Pons (tissue), 1 donor: ENCODE data around the gene PEX11G.
A peak's percentile ranks its signal among the peaks of the same experiment; 100 is the strongest.
"Not testable (repeated sequence)": the region's sequence is repeated elsewhere in the genome, so short reads cannot be mapped to it uniquely, and the experiment has no call there.

Source experiments
- DNase-seq: peaks from one replicate; pipeline ENCODE4 v3.0.0-alpha.2; 2016; ENCODE audit warnings: low spot score

PEX11G gene

DNA sequence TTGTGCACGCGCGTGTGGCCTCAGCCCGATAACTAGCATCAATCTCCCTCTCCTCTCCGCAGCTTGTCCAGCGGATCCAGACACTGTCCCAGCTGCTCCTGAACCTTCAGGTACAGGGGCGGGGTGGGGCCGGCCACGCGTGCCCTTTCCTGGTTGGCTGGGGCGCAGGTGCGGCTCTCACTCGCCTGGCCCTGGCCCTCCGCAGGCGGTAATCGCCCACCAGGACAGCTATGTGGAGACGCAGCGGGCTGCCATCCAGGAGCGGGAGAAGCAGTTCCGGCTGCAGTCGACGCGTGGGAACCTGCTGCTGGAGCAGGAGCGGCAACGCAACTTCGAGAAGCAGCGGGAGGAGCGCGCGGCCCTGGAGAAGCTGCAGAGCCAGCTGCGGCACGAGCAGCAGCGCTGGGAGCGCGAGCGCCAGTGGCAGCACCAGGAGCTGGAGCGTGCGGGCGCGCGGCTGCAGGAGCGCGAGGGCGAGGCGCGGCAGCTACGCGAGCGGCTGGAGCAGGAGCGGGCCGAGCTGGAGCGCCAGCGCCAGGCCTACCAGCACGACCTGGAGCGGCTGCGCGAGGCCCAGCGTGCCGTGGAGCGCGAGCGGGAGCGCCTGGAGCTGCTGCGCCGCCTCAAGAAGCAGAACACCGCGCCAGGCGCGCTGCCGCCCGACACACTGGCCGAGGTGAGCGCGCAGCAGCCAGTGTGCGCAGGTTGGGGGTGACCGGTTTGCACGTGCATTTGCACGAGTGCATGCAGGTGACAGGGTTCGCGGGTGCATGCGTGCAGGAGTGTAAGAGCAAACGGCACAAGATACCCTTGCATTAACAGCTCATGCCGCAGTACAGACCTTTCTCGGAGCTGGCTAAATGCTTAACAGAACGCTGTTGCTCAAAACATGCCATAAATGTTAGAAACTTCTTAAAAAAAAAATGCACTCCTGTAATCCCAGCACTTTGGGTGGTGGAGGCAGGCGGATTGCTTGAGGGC is 21.5 kb downstream of the PEX11G start:
- DNase-seq, result no peak

DNA sequence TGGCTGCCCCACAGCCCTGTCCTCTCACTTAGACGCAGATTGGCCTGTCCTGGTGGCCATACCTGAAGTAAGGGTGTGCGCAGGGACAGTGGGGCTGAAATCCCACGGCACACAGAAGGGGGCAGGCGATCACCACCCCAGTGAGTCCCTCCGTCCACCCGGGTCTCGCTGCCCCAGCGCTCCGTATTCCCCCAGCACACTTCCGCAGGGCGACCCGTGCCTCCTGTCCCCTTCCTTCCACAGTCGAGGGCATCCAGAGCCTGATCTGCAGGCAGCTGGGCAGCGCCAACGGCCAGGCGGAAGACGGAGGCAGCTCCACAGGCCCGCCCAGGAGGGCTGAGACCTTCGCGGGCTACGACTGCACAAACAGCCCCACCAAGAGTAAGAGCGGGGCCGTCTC is 25.3 kb downstream of the PEX11G start:
- DNase-seq, result no peak

DNA sequence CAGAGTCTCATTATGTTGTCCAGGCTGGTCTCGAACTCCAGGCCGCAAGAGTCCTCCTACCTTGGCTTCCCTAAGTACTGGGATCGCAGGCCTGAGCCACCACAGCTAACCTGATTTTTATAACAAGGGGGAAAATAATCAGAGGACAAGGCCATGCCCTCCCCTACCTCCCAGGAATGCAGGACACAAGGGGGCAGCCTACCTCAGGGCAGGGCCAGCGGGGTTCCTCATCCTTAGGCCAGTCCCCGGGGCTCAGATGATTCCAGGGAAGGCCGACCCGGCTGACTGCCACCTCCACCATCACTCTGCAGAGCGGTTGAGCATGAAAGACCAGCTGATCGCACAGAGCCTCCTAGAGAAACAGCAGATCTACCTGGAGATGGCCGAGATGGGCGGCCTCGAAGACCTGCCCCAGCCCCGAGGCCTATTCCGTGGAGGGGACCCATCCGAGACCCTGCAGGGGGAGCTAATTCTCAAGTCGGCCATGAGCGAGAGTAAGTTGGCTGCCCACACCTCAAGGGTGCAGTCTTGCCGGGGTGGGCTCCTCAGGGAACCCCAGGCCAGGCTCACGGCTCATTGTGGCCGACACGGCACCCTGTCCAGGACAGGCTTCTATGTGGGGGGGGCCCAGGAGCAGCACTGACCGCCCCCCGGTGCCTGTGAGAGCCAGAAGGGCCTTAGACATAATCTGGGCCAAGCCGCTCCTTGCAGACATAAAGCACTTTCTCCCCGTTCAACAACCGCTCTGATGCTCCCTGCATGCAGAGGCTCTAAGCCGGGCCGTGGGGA is 26.8 kb downstream of the PEX11G start:
- DNase-seq, result no peak

DNA sequence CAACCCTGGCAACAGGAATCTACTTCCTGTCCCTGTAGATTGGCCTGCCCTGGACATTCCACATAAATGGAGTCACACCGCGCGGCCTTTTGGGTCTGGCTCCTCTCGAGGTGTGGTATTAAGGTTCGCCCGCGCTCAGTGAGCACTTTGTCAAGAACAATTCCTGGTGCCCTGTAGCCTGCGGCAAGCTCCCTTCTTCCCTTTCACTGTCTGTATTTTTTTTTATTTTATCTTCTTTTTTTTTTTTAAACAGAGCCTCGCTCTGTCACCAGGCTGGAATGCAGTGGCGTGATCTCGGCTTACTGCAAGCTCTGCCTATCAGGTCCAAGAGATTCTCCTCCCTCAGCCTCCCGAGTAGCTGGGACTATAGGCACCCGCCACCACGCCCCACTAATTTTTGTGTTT is 28.3 kb downstream of the PEX11G start:
- DNase-seq, result no peak

DNA sequence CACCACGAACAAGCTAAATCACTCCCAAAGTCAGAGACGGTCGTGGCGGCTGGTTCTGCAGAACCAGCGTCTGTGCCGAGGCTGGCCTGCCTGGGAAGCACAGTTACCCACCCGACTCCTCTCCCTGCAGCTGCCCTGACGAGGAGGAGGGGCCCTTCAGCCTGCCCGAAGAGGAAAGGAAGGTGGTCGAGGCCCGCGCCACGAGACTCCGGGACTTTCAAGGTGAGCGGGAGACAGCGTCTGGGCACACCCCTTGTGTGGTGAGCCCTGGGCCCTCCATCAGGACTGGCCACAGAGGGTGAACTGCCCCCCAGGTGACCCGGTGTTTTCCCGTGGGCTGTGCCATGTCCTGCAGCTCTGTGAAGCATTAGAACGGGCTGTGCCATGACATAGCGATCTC is 29.1 kb downstream of the PEX11G start:
- DNase-seq, result no peak

DNA sequence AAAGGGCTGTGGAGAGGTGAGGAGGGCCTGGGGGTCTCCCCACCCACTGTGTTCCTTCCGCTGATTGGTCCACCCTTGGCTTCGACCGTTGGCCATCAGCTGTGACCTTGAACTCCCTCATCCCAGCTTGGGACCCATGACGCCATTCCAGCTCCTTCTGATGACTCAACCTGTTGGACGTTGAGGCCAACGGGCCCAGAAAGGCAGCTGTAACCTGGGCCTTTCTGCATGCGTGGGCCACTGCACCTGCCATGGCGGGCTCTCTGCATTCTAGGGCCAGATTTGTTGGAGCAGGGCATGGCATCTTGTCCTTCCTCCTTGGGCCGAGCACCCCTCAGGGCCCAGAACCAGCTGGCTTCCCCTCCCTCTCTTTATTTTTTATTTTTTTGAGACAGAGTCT is 30.2 kb downstream of the PEX11G start:
- DNase-seq, result no peak

DNA sequence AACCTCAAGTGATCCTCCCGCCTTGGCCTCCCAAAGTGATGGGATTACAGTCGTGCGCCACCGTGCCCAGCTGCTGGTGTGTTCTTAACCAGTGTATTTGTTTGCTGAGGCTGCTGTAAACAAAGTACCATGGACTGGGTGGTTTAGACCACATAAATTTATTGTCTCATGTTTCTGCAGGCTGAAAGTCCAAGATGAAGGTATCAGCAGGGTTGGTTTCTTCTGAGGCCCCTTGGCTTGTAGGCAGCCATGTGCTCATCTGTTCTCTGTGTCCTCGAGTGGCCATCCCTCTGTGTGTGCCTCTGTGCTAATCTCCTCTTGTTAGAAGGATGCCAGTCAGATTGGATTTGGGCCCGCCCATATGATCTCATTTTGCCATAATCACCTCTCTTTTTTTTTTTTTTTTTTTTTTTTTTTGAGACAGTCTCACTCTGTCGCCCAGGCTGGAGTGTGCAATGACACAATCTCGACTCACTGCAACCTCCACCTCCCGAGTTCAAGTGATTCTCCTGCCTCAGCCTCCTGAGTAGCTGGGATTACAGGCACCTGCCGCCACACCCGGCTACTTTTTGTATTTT is 31.8 kb downstream of the PEX11G start:
- DNase-seq, result no peak

DNA sequence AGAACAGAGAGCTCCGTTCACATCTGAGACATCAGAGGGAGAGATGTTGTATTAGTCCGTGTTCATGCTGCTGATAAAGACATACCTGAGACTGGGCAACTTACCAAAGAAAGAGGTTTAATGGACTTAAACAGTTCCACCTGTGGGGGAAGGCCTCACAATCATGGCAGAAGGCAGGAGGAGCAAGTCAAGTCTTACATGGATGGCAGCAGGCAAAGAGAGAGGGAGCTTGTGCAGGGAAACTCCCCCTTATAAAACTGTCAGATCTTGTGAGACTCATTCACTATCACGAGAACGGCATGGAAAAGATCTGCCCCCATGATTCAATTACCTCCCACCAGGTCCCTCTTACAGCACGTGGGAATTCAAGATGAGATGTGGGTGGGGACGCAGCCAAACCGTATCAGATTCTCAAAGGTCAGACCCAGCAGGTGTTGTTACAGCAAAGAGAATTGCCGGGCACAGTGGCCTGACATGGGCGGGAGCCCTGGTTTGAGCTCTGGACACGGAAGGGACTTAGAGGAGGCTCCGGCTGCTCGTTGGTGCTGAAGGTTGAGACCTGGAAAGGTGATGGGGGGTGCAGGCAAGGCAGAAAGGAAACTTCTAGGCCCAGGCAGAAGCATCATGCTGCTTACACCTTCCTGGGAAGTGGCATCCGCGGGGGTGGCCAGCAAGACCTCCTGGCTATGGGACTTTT is 33.1 kb downstream of the PEX11G start:
- DNase-seq, result no peak

DNA sequence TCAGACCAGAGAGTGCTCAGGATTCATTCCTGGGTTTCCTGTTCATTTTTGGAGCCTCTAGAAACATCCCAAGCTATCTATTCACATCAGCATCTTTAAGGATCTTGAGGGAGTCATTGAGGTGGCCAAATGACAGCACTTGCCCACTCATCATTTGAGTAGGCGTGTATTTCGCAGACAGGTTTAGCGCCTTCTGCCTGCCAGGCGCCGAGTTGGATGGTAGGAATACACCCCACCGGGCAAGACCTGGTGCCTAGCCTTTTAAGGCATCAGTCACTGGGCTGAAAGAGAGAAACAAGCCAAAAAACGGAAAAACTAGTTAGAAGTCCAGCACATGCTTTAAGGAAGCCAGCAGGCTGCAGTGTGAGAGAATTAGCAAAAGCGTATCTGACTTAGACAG is 33.8 kb downstream of the PEX11G start:
- no peak for DNase-seq

DNA sequence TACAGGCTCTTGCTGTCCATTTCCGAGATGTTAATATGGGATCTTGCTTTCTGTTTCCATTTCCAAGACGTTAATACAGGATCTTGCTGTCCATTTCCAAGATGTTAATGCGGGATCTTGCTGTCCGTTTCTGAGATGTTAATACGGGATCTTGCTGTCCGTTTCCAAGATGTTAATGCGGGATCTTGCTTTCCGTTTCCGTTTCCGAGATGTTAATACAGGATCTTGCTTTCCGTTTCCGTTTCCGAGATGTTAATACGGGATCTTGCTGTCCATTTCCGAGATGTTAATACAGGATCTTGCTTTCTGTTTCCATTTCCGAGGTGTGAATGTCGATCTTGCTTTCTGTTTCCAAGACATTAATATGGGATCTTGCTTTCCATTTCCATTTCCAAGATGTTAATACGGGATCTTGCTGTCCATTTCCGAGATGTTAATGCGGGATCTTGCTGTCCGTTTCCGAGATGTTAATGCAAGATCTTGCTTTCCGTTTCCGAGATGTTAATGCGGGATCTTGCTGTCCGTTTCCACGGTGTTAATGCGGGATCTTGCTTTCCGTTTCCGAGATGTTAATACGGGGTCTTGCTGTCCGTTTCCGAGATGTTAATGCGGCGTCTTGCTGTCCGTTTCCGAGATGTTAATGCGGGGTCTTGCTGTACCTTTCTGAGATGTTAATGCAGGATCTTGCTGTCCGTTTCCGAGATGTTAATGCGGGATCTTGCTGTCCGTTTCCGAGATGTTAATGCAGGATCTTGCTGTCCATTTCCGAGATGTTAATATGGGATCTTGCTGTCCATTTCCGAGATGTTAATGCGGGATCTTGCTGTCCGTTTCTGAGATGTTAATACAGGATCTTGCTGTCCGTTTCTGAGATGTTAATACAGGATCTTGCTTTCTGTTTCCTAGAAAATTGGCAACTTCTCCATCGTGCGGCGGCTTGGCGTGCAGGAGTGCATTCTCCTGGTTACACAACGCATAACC is 38.3 kb downstream of the PEX11G start:
- peak; percentile 61 for DNase-seq

DNA sequence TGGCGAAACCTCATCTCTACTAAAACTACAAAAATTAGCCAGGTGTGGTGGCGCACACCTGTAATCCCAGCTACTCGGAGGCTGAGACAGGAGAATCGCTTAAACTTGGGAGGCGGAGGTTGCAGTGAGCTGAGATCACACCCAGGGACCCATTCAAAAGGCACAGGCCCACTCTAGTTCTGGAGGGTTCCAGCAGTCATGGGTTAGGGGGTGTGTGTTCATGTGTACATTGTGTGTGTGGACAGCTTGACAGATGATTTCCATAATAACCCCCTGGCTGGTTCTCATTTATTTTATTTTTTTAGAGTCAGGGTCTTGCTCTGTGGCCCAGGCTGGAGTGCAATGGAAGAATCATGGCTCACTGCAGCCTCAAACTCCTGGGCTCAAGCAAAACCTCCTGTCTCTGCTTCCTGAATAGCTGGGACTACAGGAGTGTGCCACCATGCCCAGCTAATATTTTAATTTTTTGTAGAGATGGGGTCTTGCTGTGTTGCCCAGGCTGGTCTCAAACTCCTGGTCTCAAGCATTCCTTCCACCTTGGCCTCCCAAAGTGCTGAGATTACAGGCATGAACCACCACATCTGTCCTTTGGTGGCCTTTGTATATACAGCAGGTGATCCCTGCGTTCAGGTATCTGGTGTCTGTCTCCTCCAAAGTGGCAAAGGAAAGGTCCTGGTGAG is 39.3 kb downstream of the PEX11G start:
- DNase-seq, result not testable (repeated sequence)

DNA sequence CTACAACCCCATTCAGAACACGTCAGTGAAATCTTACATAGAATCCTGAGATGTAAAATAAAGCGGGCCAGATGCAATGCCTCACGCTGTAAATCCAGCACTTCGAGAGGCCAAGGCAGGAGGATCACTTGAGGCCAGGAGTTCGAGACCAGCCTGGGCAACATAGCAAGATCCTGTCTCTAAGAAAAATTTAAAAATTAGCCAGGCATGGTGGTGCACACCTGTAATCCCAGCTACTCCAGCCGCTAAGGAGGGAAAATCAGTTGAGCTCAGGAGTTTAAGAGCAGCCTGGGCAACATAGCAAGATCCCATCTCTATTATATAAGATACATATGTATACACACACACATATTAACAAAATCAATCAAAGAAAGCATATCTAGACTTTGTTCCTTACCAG is 41.2 kb downstream of the PEX11G start:
- DNase-seq, result no peak

DNA sequence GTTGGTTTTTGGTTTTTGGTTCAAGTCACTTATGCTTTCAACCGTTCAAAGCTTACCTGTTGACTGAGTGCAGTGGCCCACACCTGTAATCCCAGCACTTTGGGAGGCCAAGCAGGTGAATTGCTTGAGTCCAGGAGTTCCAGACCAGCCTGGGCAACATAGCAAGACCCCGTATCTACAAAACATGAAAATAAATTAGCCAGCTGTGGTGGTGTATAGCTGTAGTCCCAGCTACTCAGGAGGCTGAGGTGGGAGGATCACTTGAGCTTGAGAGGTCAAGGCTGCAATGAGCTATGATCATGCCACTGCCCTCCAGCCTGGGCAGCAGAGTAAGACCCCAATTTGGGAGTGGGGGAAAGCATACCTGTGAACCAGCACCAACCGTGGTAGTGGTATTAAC is 43.7 kb downstream of the PEX11G start:
- no peak for DNase-seq

DNA sequence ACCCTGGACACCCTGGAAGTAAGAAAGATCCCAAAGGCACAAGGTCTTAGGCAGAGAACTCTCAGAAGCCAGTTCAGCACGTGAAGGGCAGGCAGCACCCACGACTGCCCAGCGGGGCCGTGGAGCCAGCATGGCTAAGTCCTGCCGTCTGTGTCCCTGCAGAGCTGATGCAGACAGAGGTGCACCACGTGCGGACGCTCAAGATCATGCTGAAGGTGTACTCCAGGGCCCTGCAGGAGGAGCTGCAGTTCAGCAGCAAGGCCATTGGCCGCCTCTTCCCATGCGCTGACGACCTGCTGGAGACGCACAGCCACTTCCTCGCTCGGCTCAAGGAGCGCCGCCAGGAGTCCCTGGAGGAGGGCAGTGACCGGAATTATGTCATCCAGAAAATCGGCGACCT is 44.8 kb downstream of the PEX11G start:
- no peak for DNase-seq

DNA sequence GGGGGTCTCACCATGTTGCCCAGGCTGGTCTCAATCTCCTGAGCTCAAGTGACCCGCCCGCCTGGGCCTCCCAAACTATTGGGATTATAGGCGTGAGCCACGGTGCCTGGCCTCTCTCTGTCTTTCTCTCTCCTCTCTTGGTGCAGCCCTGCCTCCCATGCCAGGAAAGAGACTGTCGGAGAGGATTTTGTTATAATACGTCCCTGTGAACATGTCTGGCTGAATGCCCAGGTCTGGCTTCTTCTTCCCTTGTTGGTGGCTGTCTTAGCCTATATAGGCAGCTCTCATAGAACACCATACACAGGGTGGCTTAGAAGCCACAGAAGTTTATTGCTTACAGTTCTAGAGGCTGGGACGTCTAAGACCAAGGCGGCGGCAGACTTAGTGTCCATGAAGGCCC is 46.4 kb downstream of the PEX11G start:
- DNase-seq, result peak; percentile 35

DNA sequence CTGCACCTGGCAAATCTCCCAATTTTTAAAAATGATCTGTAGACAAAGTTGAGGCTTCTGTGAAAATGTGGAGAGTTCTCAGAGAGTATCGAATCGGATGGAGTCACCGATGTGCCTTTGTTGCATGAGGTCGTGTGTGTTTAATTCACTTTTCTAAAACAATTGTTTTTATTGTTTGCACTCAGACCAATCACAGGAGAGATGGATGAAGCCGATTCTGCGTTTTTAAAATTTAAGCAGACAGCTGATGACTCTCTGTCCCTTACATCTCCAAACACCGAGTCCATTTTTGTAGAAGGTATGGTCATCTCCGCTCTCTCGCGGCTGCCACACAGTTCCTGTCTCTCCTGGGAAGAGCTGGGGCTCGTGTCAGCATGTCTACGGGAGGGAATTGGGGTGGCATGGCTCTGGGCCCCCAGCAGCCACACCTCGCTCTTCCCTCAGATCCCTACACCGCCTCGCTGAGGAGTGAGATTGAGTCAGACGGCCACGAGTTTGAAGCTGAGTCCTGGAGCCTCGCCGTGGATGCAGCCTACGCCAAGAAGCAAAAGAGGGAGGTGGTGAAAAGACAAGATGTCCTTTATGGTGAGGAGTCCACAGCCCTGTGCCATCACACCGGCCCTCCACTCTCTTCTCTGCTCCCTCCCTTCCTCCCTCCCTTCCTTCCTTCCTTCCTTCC is 47.2 kb downstream of the PEX11G start:
- DNase-seq, result peak; percentile 51

DNA sequence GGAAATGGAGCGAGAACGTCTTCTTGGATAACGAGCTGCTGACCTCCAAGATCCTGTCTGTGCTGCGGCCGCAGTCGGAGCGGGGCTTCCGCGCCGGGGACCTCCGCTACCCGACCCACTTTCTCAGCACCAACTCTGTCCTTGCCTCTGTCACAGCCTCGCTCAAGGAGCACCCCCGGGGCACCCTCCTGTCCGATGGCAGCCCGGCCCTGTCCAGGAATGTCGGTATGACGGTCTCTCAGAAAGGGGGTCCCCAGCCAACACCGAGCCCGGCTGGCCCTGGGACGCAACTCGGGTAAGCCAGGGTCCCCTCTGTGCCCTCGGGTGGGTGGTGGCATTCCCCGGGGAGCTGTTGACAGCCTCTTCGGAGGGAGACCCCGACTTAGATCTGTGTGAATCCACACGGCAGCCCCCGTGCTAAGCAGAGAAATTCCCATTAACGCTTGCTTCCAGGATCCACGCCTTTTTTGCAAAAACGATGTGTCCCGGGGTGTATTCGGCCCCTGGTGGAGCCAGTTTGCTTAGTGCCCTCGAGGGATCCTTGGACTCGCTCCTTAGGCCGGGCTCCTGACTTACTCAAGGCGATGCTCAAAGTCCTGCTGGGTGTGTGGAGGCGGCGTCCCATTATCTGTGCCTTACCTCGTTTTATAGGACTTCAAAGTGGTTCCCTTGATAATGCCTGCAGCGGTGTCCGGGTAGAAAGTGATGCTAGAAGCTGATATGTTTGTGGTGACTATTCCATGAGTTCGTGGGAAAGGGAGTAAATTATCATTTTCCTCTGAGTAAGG is 48.5 kb downstream of the PEX11G start:
- no peak for DNase-seq

DNA sequence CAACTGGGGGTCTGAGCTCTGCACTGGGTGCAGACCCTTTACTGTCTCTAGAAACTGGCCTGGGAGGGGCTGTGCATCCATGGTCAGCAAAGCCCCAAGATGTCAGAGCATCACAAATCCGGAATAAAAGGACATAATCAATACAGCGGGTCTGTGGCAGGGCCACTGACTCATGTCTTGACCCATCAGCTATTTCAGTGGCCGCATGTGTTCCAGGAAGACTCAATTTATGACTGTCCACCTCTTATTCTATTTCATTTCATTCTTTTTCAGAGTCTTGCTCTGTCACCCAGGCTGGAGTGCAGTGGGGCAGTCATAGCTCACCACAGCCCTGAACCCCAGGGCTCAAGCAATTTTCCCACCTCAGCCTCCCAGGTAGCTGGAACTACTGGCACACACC is 53.2 kb downstream of the PEX11G start:
- DNase-seq, result no peak

DNA sequence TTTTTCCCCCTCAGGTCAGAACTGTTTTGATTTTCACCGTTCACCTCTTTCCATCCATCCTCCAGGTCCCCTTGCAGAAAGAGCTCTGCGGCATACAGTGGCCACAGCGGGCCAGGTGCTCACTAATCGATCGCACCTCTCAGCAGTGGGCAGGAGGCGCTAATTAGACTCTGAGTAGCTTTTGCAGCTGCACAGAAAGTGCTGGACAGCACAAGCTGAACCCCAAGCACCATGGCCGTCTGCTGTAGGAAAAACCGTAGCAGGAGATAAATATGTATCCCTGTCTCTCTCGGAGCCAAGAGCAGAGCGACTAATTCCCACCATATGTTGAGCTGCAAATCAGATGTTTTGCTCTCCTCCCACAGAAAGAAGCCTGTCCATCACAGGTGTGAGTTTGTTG is 54.4 kb downstream of the PEX11G start:
- no peak for DNase-seq
